Measurements from ENCODE around the gene WIPF1. TPM values are rescaled to one million over a fixed set of nuclear protein-coding genes. Genes with fewer than 3 reads are reported as not detected.

Gene WIPF1
- total and polyA plus RNA-seq, 3 experiments from 2014 or later, result 200 to 326 (median 317) TPM

GRCh38 chr2:174635015-174635593, 37.5 kb upstream of the WIPF1 start:
- H3K27me3 Mint-ChIP-seq, result no peaks in the 10 kb centered on the region
- no peaks in the 10 kb centered on the region for H3K36me3 ChIP-seq (ENCODE audit: insufficient read depth, low read length)
- no peaks in the 10 kb centered on the region for H3K9me3 ChIP-seq (ENCODE audit: low read length)
- POLR2A ChIA-PET, result interaction anchor here (0.6 to 3.5 kb wide), 3 partner anchors 38 to 43 kb away, joined by 3 to 16 read pairs (median 3); partner anchors contain the start of gene WIPF1
- H3K4me3 ChIP-seq (ENCODE audit: low read length), result peak overlapping the region; percentile 78
- no peaks in the 10 kb centered on the region for H3K27me3 ChIP-seq (ENCODE audit: insufficient read depth, low read length, poor library complexity, severe bottlenecking)
- H3K27ac Mint-ChIP-seq, result peak overlapping the region; percentile 85 to 99 (median 94)
- H3K27ac ChIP-seq (ENCODE audit: low read depth, low read length), result peak overlapping the region; percentile 66
- H3K9me3 Mint-ChIP-seq, result no peaks in the 10 kb centered on the region
- peak in 2 of 5 donors; percentile 33 to 52 for DNase-seq
- H3K4me3 Mint-ChIP-seq, result peak overlapping the region; percentile 90 to 97 (median 92)
- H3K4me1 Mint-ChIP-seq, result peaks cover 55 to 84% (median 76%) of the 10 kb centered on the region in 3 donors
- CTCF ChIA-PET, result interaction anchor here (0.8 to 2.6 kb wide), 7 partner anchors 12 to 54 kb away, joined by 3 to 9 read pairs (median 4); partner anchors contain the start of gene WIPF1
- peaks cover 0 to 41% (median 13%) of the 10 kb centered on the region in 3 donors for H3K36me3 Mint-ChIP-seq
- H3K4me1 ChIP-seq (ENCODE audit: insufficient read depth, low read length), result peaks cover 47% of the 10 kb centered on the region

DNA sequence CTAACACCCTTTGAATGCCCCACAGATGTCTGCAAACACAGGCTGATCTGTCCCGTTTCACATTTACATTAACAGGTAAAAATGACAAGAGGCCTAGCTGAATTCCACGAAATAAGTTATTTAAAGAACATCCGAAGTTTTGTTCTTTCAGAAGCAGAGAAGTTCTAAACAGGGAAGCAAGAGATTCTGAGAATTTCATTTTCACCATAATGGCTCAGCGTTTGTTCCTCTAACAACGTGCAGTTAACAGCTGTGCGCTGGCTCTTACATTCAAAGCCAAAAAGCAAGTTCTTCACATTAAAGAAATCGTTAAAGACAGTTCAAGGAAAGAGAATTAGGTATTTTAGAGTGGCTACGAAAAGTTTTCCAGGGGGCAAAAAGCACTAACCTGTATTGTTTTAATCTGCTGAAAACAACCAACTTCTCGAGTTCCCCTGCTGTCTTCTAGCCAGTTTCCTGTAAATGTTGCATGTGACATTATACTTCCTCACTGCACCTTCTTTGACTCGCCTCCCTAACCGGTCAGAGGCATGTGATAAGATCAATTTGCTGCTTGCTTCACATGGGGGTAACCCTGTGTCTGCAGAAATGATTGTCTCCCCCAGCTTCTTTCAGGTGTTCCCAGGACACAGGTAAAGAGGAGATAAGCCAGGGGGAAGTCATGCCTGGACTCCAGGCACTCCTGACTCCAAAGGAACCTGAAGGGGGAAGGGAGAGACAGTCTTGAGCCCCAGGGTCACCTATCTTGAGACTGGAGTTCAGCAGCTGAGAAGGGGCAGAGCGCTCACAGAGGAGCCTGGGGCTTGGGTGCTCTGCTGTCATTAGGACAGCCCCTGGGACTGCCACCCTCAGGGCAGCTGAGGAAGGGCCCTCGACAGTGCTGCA, 36.8 kb upstream of the WIPF1 start:
- peak overlapping the region; percentile 78 for H3K4me3 ChIP-seq (ENCODE audit: low read length)
- H3K36me3 ChIP-seq (ENCODE audit: insufficient read depth, low read length), result no peaks in the 10 kb centered on the region
- POLR2A ChIA-PET, result interaction anchor here (0.6 to 3.5 kb wide), 7 partner anchors 16 to 49 kb away, joined by 3 to 16 read pairs (median 3); partner anchors contain the start of gene WIPF1
- Mint-ChIP-seq H3K27me3 (no peaks in the 10 kb centered on the region), H3K27ac (peak overlapping the region; percentile 85 to 99 (median 94)), H3K4me1 (peaks cover 63 to 86% (median 76%) of the 10 kb centered on the region in 3 donors), H3K36me3 (peaks cover 0 to 49% (median 17%) of the 10 kb centered on the region in 3 donors), H3K9me3 (no peaks in the 10 kb centered on the region), H3K4me3 (peak overlapping the region; percentile 90 to 97 (median 92))
- H3K27me3 ChIP-seq (ENCODE audit: insufficient read depth, low read length, poor library complexity, severe bottlenecking), result no peaks in the 10 kb centered on the region
- no peaks in the 10 kb centered on the region for H3K9me3 ChIP-seq (ENCODE audit: low read length)
- H3K27ac ChIP-seq (ENCODE audit: low read depth, low read length), result peak overlapping the region; percentile 66
- peak; percentile 20 to 69 (median 53) for DNase-seq
- CTCF ChIA-PET, result interaction anchor here (0.6 to 2.6 kb wide), 13 partner anchors 11 to 56 kb away, joined by 3 to 9 read pairs (median 3); partner anchors contain the start of gene WIPF1
- H3K4me1 ChIP-seq (ENCODE audit: insufficient read depth, low read length), result peaks cover 54% of the 10 kb centered on the region

GRCh38 chr2:174633623-174633930, 36.0 kb upstream of the WIPF1 start:
- Mint-ChIP-seq H3K4me3 (peak overlapping the region; percentile 90 to 97 (median 92)), H3K9me3 (no peaks in the 10 kb centered on the region), H3K27me3 (no peaks in the 10 kb centered on the region), H3K36me3 (peaks cover 0 to 56% (median 20%) of the 10 kb centered on the region in 3 donors), H3K27ac (peak overlapping the region; percentile 85 to 99 (median 94)), H3K4me1 (peaks cover 63 to 86% (median 75%) of the 10 kb centered on the region in 3 donors)
- Histone ChIP-seq H3K27ac (ENCODE audit: low read depth, low read length) (peak overlapping the region; percentile 66), H3K27me3 (ENCODE audit: insufficient read depth, low read length, poor library complexity, severe bottlenecking) (no peaks in the 10 kb centered on the region), H3K4me1 (ENCODE audit: insufficient read depth, low read length) (peaks cover 62% of the 10 kb centered on the region), H3K36me3 (ENCODE audit: insufficient read depth, low read length) (no peaks in the 10 kb centered on the region), H3K9me3 (ENCODE audit: low read length) (no peaks in the 10 kb centered on the region), H3K4me3 (ENCODE audit: low read length) (peak overlapping the region; percentile 78)
- no peak for DNase-seq
- CTCF ChIA-PET, result interaction anchor here (0.8 to 2.6 kb wide), 10 partner anchors 10 to 56 kb away, joined by 3 to 9 read pairs (median 3); partner anchors contain the start of gene WIPF1
- POLR2A ChIA-PET, result interaction anchor here (0.8 to 3.5 kb wide), 5 partner anchors 15 to 50 kb away, joined by 3 to 16 read pairs (median 4); partner anchors contain the start of gene WIPF1

- CTCF ChIA-PET, result interaction anchor here (0.8 to 2.6 kb wide), 10 partner anchors 10 to 63 kb away, joined by 3 to 9 read pairs (median 4); partner anchors contain the start of gene WIPF1
- peak overlapping the region; percentile 66 for H3K27ac ChIP-seq (ENCODE audit: low read depth, low read length)
- H3K27me3 ChIP-seq (ENCODE audit: insufficient read depth, low read length, poor library complexity, severe bottlenecking), result no peaks in the 10 kb centered on the region
- peak overlapping the region; percentile 78 for H3K4me3 ChIP-seq (ENCODE audit: low read length)
- Mint-ChIP-seq H3K9me3 (no peaks in the 10 kb centered on the region), H3K4me3 (peak overlapping the region; percentile 90 to 97 (median 92)), H3K27me3 (no peaks in the 10 kb centered on the region), H3K36me3 (peaks cover 0 to 61% (median 22%) of the 10 kb centered on the region in 3 donors), H3K4me1 (peaks cover 66 to 88% (median 77%) of the 10 kb centered on the region in 3 donors), H3K27ac (peak overlapping the region; percentile 85 to 99 (median 94))
- DNase-seq, result peak in 1 of 5 donors; percentile 26
- H3K36me3 ChIP-seq (ENCODE audit: insufficient read depth, low read length), result no peaks in the 10 kb centered on the region
- H3K9me3 ChIP-seq (ENCODE audit: low read length), result no peaks in the 10 kb centered on the region
- POLR2A ChIA-PET, result interaction anchor here (0.5 to 3.5 kb wide), 9 partner anchors 12 to 162 kb away, joined by 3 to 16 read pairs (median 4); partner anchors contain the start of gene WIPF1
- peaks cover 68% of the 10 kb centered on the region for H3K4me1 ChIP-seq (ENCODE audit: insufficient read depth, low read length)
Observed at GRCh38 chr2:174632841-174633622, 35.4 kb upstream of the WIPF1 start.

DNA sequence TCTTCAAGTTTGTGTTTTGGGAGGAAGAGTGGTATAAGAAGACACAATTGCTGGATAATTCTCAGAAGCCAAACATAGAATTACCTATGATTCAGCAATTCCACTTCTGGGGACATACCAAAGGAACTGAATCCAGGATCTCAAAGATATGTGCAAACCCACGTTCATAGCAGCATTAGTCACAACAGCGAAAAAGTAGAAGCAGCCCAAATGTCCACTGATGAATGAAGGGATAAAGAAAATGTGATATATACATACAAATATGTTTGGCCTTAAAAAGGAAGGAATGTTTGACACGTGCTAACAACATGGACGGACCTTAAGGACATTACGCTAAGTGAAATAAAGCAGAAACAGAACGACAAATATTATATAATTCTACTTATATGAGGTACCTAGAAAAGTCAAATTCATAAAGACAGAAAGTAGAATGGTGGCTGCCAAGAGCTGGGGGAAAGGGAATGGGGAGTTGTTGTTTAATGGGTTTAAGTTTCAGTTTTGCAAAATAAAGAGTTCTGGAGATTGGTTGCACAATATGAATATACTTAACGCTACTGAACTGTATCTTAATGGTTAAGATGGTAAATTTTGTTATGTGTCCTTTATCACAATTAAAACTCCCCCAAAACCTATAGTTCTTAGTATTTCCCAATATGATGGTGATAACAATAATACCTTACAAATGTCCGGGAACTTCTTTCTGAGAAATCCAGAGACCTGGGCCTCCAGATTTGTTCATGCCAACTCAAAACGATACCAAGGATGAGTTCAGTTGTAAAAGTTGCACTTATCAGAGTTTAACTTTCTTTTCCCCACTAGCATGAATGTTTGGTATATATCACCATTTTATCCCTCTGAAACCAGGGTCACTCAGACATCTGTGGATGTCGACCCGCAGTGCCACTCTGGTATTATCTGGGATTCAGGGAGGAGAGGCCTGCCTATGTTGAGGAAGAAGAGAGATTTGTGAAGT, 33.7 kb upstream of the WIPF1 start:
- H3K36me3 Mint-ChIP-seq, result peaks cover 0 to 77% (median 30%) of the 10 kb centered on the region in 3 donors

GRCh38 chr2:174630107-174630506, 32.5 kb upstream of the WIPF1 start:
- no peaks in the 10 kb centered on the region for H3K9me3 ChIP-seq (ENCODE audit: low read length)
- no peaks in the 10 kb centered on the region for H3K9me3 Mint-ChIP-seq
- peak overlapping the region; percentile 4 to 97 (median 92) for H3K4me3 Mint-ChIP-seq
- H3K27ac ChIP-seq (ENCODE audit: low read depth, low read length), result no peak overlapping the region
- ChIA-PET POLR2A (no interaction called here), CTCF (interaction anchor here (0.8 to 1.1 kb wide), 2 partner anchors 23 to 65 kb away, joined by 3 read pairs; no protein-coding TSS in a partner anchor)
- no peak for DNase-seq
- H3K36me3 Mint-ChIP-seq, result peaks cover 3 to 86% (median 34%) of the 10 kb centered on the region in 3 donors
- no peaks in the 10 kb centered on the region for H3K27me3 Mint-ChIP-seq
- peaks cover 74 to 94% (median 84%) of the 10 kb centered on the region in 3 donors for H3K4me1 Mint-ChIP-seq
- H3K27me3 ChIP-seq (ENCODE audit: insufficient read depth, low read length, poor library complexity, severe bottlenecking), result no peaks in the 10 kb centered on the region
- peaks cover 69% of the 10 kb centered on the region for H3K4me1 ChIP-seq (ENCODE audit: insufficient read depth, low read length)
- peak overlapping the region; percentile 78 for H3K4me3 ChIP-seq (ENCODE audit: low read length)
- H3K27ac Mint-ChIP-seq, result peak overlapping the region in 5 of 8 donors; percentile 85 to 94 (median 92)
- H3K36me3 ChIP-seq (ENCODE audit: insufficient read depth, low read length), result peaks cover 3% of the 10 kb centered on the region

More for the DNA sequence above, 33.7 kb upstream of the WIPF1 start:
- CTCF ChIA-PET, result interaction anchor here (1.1 kb wide), 2 partner anchors 22 to 31 kb away, joined by 3 to 4 read pairs; no protein-coding TSS in a partner anchor
- Mint-ChIP-seq H3K4me3 (peak overlapping the region; percentile 90 to 97 (median 92)), H3K27me3 (no peaks in the 10 kb centered on the region), H3K27ac (peak overlapping the region; percentile 77 to 96 (median 92)), H3K9me3 (no peaks in the 10 kb centered on the region), H3K4me1 (peaks cover 73 to 95% (median 84%) of the 10 kb centered on the region in 3 donors)
- POLR2A ChIA-PET, result no interaction called here
- H3K4me1 ChIP-seq (ENCODE audit: insufficient read depth, low read length), result peaks cover 78% of the 10 kb centered on the region
- no peak for DNase-seq
- H3K9me3 ChIP-seq (ENCODE audit: low read length), result no peaks in the 10 kb centered on the region
- H3K36me3 ChIP-seq (ENCODE audit: insufficient read depth, low read length), result no peaks in the 10 kb centered on the region
- H3K27me3 ChIP-seq (ENCODE audit: insufficient read depth, low read length, poor library complexity, severe bottlenecking), result no peaks in the 10 kb centered on the region
- H3K4me3 ChIP-seq (ENCODE audit: low read length), result peak overlapping the region; percentile 78
- no peak overlapping the region for H3K27ac ChIP-seq (ENCODE audit: low read depth, low read length)

Data from CD8-positive, alpha-beta memory T cell (primary cell).